IMR-90 (cell line): ENCODE measurements around the gene PAPPA. TPM values are rescaled to one million over a fixed set of nuclear protein-coding genes. Genes with fewer than 3 reads are reported as not detected.

Source experiments
- ATAC-seq: fragments of 200-7000 bp; cut with Tn5 transposase; 2 replicates; pipeline ENCODE4 v1.9.1; 2020; ENCODE audit warnings: low read depth, mild to moderate bottlenecking, moderate library complexity
- BruUV-seq: library from RNA; stranded (reverse); fragments of 400-500 nt; replicated peaks from 2 replicates; lab custom pipeline; 2021; lab: Mats Ljungman, UMichigan
- CTCF ChIA-PET: fragments of 300-600 bp; formaldehyde crosslinking; extraction: SDS; loops from one replicate; lab custom pipeline; 2021; ENCODE audit warnings: antibody characterized with exemption; lab: Yijun Ruan, JAX
- POLR2A ChIA-PET: fragments of 300-600 bp; sonication (Branson Sonifier 250); formaldehyde crosslinking; loops from one replicate; lab custom pipeline; 2022; ENCODE audit warnings: antibody characterized with exemption; ENCODE audit not compliant: unreplicated experiment; lab: Charles Lee
- DNase-seq: peaks from one replicate; pipeline ENCODE4 v3.0.0; 2013
- H2AFZ ChIP-seq: replicated peaks from 2 replicates; pipeline ENCODE3; 2013; ENCODE audit warnings: low read length, mild to moderate bottlenecking; ENCODE audit not compliant: poor library complexity
- H2AK5ac ChIP-seq: 2 replicates; pipeline ENCODE4 v1.6.1; 2013; ENCODE audit warnings: low read depth, low read length, inconsistent platforms
- H2AK9ac ChIP-seq: replicated peaks from 2 replicates; pipeline ENCODE3; 2013; ENCODE audit warnings: mild to moderate bottlenecking, low read depth, low read length, moderate library complexity; ENCODE audit not compliant: poor library complexity
- H2BK120ac ChIP-seq: 2 replicates; pipeline ENCODE4 v1.6.1; 2013; ENCODE audit warnings: low read depth, low read length, inconsistent platforms
- H2BK15ac ChIP-seq: 3 replicates; pipeline ENCODE4 v1.6.1; 2013; ENCODE audit warnings: low read depth, low read length, inconsistent platforms
- H2BK20ac ChIP-seq: 2 replicates; pipeline ENCODE4 v1.6.1; 2013; ENCODE audit warnings: low read depth, mild to moderate bottlenecking, inconsistent platforms, low read length, moderate library complexity
- H2BK5ac ChIP-seq: 2 replicates; pipeline ENCODE4 v1.6.1; 2013; ENCODE audit warnings: mild to moderate bottlenecking, low read depth, low read length, inconsistent platforms; ENCODE audit not compliant: poor library complexity, severe bottlenecking
- H3K14ac ChIP-seq: replicated peaks from 2 replicates; pipeline ENCODE4 v1.6.1; 2013; ENCODE audit warnings: low read depth, low read length, inconsistent platforms
- H3K18ac ChIP-seq: 2 replicates; pipeline ENCODE4 v1.6.1; 2013; ENCODE audit warnings: low read depth, low read length, control low read depth
- H3K23ac ChIP-seq: 2 replicates; pipeline ENCODE4 v1.6.1; 2013; ENCODE audit warnings: low read depth, low read length, inconsistent platforms
- H3K27ac ChIP-seq: 2 replicates; pipeline ENCODE4 v1.5.1; 2013; ENCODE audit warnings: mild to moderate bottlenecking, control low read depth, low read length; ENCODE audit not compliant: insufficient read depth
- H3K27me3 ChIP-seq: 2 replicates; pipeline ENCODE4 v1.6.1; 2013; ENCODE audit warnings: low read length; ENCODE audit not compliant: control insufficient read depth, insufficient read depth
- H3K36me3 ChIP-seq: 2 replicates; pipeline ENCODE4 v1.6.1; 2013; ENCODE audit warnings: low read length, mixed read lengths; ENCODE audit not compliant: control insufficient read depth, insufficient read depth
- H3K4ac ChIP-seq: 2 replicates; pipeline ENCODE4 v1.6.1; 2013; ENCODE audit warnings: low read depth, low read length, inconsistent platforms
- H3K4me1 ChIP-seq: 2 replicates; pipeline ENCODE4 v1.6.1; 2013; ENCODE audit warnings: low read length, mixed read lengths; ENCODE audit not compliant: control insufficient read depth, insufficient read depth
- H3K4me2 ChIP-seq: 2 replicates; pipeline ENCODE4 v1.6.1; 2013; ENCODE audit warnings: low read depth, mild to moderate bottlenecking, control low read depth, low read length, moderate library complexity
- H3K4me3 ChIP-seq: 2 replicates; pipeline ENCODE4 v1.5.1; 2013; ENCODE audit warnings: low read depth, mild to moderate bottlenecking, control low read depth, low read length, moderate library complexity; ENCODE audit not compliant: insufficient read depth
- H3K56ac ChIP-seq: 2 replicates; pipeline ENCODE4 v1.6.1; 2013; ENCODE audit warnings: low read length, inconsistent platforms; ENCODE audit not compliant: insufficient read depth; ENCODE audit errors: extremely low read depth
- H3K79me1 ChIP-seq, 2 experiments: 2 replicates each; pipeline ENCODE4 v1.6.1; 2013; ENCODE audit warnings: low read length in 2 of 2, inconsistent platforms in 1 of 2, low read depth in 1 of 2
- H3K9ac ChIP-seq: 2 replicates; pipeline ENCODE4 v1.6.1; 2013; ENCODE audit warnings: low read depth, low read length, control low read depth
- H3K9me1 ChIP-seq: 2 replicates; pipeline ENCODE4 v1.6.1; 2013; ENCODE audit warnings: low read length, inconsistent platforms; ENCODE audit not compliant: insufficient read depth
- H3K9me3 ChIP-seq: 2 replicates; pipeline ENCODE4 v1.6.1; 2013; ENCODE audit warnings: low read length; ENCODE audit not compliant: control insufficient read depth, insufficient read depth
- H4K20me1 ChIP-seq: 2 replicates; pipeline ENCODE4 v1.6.1; 2013; ENCODE audit warnings: low read length, inconsistent platforms; ENCODE audit not compliant: insufficient read depth
- H4K5ac ChIP-seq: 2 replicates; pipeline ENCODE4 v1.6.1; 2013; ENCODE audit warnings: mild to moderate bottlenecking, low read depth, low read length, control low read depth
- H4K8ac ChIP-seq, 2 experiments: 2 replicates each; pipeline ENCODE4 v1.6.1; 2013; ENCODE audit warnings: low read depth in 2 of 2, low read length in 2 of 2, control low read depth in 1 of 2, inconsistent platforms in 1 of 2
- H4K91ac ChIP-seq: 2 replicates; pipeline ENCODE4 v1.6.1; 2013; ENCODE audit warnings: low read depth, low read length, inconsistent platforms; ENCODE audit not compliant: insufficient read depth
- BHLHE40 ChIP-seq: fragments of 150-350 bp; IDR thresholded peaks from 2 replicates; pipeline ENCODE4 v1.6.1; 2016; ENCODE audit warnings: mild to moderate bottlenecking, low read depth, low read length
- CHD1 ChIP-seq: IDR thresholded peaks from 2 replicates; pipeline ENCODE4 v1.6.1; 2012; ENCODE audit warnings: low read depth, low read length, improper control_type of control experiment
- FOS ChIP-seq: fragments of 150-350 bp; IDR thresholded peaks from 2 replicates; pipeline ENCODE4 v1.6.1; 2016; ENCODE audit warnings: low read depth, low read length
- MAFK ChIP-seq: IDR thresholded peaks from 2 replicates; pipeline ENCODE4 v1.6.1; 2012; ENCODE audit warnings: low read depth, low read length, improper control_type of control experiment
- MXI1 ChIP-seq: IDR thresholded peaks from 2 replicates; pipeline ENCODE4 v1.6.1; 2012; ENCODE audit warnings: low read depth, mild to moderate bottlenecking, low read length, moderate library complexity, borderline replicate concordance
- POLR2A ChIP-seq: IDR thresholded peaks from 2 replicates; pipeline ENCODE4 v1.6.1; 2012; ENCODE audit warnings: mild to moderate bottlenecking, low read depth, low read length
- RCOR1 ChIP-seq: IDR thresholded peaks from 2 replicates; pipeline ENCODE4 v1.6.1; 2012; ENCODE audit warnings: mild to moderate bottlenecking, low read length, improper control_type of control experiment; ENCODE audit not compliant: insufficient replicate concordance
- RFX5 ChIP-seq: IDR thresholded peaks from 2 replicates; pipeline ENCODE4 v1.8.0; 2012; ENCODE audit warnings: low read depth, mild to moderate bottlenecking, low read length, moderate library complexity
- WGBS, 2 experiments: methylation state at CpG; one replicate each; pipeline versions ENCODE4 v1.1.5 to v1.1.7; 2013; ENCODE audit warnings: missing lambda C conversion rate in 2 of 2; ENCODE audit not compliant: insufficient read length in 1 of 2; ENCODE audit errors: extremely low coverage in 2 of 2; 5-methylcytosine and 5-hydroxymethylcytosine counted together
- dilution Hi-C: fragments of 300-500 bp; cut with HindIII; formaldehyde crosslinking; loops from one replicate; pipeline ENCODE4 v1.14.3; 2018; ENCODE audit warnings: low sequenced_read_pairs; ENCODE audit not compliant: unreplicated experiment
- in situ Hi-C: fragments of 300-500 bp; cut with MboI; formaldehyde crosslinking; loops from 3 replicates; pipeline ENCODE4 v1.14.3; 2019; ENCODE audit warnings: low sequenced_read_pairs, inconsistent platforms, mixed read lengths
- intact Hi-C: fragments of 100-400 bp; cut with micrococcal nuclease; formaldehyde crosslinking; loops from 2 replicates; pipeline ENCODE4 v1.10.0; 2022
- polyA plus RNA-seq, 3 experiments: library from polyadenylated mRNA; depleted of rRNA; stranded (reverse); fragments of >200 nt; gene quantifications; 2 replicates each; pipeline ENCODE4 v1.2.3, GENCODE V29; 2012; ENCODE audit warnings: low replicate concordance in 1 of 3
- total RNA-seq: library from RNA; depleted of rRNA; stranded (reverse); fragments of >200 nt; gene quantifications from 2 replicates; pipeline ENCODE4 v1.2.3, GENCODE V29; 2012
- TF ChIP-seq, protein P1 (sequence below): fragments of 150-350 bp; IDR thresholded peaks from 2 replicates; pipeline ENCODE4 v1.6.1; 2016; ENCODE audit warnings: low read depth, mild to moderate bottlenecking, low read length, moderate library complexity, borderline replicate concordance

The PAPPA gene
- total and polyA plus RNA-seq, 2 of the 4 experiments (the other 2 are of a cell fraction), result 8.3 to 12.4 TPM

DNA sequence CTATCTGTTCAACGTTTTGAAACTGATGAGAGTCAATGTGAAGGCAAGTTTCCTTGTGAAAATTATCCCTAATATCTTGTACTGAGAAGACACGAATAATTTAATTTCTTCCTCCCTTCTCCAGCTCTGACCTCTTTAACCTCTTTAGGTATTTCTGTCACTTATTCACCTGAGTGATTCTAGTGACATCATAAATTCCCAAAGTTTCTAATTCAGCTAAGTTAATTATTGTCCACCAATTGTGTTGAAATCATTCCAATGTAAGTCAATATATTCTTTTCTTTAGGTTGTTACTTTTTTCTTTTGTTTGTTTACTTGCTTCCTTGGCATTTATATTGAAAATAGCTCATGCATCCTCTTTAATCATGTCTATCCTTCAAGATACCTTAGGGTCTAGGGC is 143.8 kb downstream of the PAPPA start:
- Histone ChIP-seq H3K9me3 (no peaks in the 10 kb centered on the region), H2BK20ac (no peak overlapping the region), H3K27me3 (no peaks in the 10 kb centered on the region), H4K8ac (no peak overlapping the region), H3K18ac (no peak overlapping the region), H2AFZ (no peak overlapping the region), H2BK5ac (no peak overlapping the region), H2AK5ac (no peak overlapping the region), H3K23ac (no peak overlapping the region), H3K14ac (no peak overlapping the region), H2BK15ac (no peak overlapping the region), H3K27ac (no peak overlapping the region), H3K4ac (no peak overlapping the region), H4K20me1 (peaks cover 9% of the 10 kb centered on the region), H3K9me1 (no peaks in the 10 kb centered on the region), H3K4me1 (no peaks in the 10 kb centered on the region), H3K4me3 (no peak overlapping the region), H3K9ac (no peak overlapping the region), H2AK9ac (no peak overlapping the region), H4K5ac (no peak overlapping the region), H3K56ac (no peak overlapping the region), H3K4me2 (no peak overlapping the region), H3K79me1 (no peaks in the 10 kb centered on the region; a peak in 2 of 4 replicates), H2BK120ac (no peak overlapping the region), H4K91ac (no peak overlapping the region), H3K36me3 (peaks cover 28% of the 10 kb centered on the region)
- intact Hi-C loops (no loop called here), in situ Hi-C loops (no loop called here), dilution Hi-C loops (no loop called here)
- POLR2A ChIA-PET, result no interaction called here
- DNase-seq, result no peak
- no peak for ATAC-seq
- CTCF ChIA-PET, result no interaction called here
- TF ChIP-seq RFX5, result no peak
- no peak for TF ChIP-seq MXI1
- TF ChIP-seq FOS, result no peak
- no peak for TF ChIP-seq CHD1
- TF ChIP-seq MAFK, result no peak
- TF ChIP-seq BHLHE40, result no peak
- TF ChIP-seq POLR2A, result no peak
- TF ChIP-seq, protein P1, sequence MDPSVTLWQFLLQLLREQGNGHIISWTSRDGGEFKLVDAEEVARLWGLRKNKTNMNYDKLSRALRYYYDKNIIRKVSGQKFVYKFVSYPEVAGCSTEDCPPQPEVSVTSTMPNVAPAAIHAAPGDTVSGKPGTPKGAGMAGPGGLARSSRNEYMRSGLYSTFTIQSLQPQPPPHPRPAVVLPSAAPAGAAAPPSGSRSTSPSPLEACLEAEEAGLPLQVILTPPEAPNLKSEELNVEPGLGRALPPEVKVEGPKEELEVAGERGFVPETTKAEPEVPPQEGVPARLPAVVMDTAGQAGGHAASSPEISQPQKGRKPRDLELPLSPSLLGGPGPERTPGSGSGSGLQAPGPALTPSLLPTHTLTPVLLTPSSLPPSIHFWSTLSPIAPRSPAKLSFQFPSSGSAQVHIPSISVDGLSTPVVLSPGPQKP, result no peak
- no peak for TF ChIP-seq RCOR1
- BruUV-seq, result no TSS peak
- no CpG with 5 or more reads among the region's 2 CpGs for WGBS, 2 experiments
